Cardiac muscle cell (in vitro differentiated cells and primary cell): ENCODE results near the gene KIAA1191. TPM values are rescaled to one million over a fixed set of nuclear protein-coding genes. Genes with fewer than 3 reads are reported as not detected.
A peak's percentile ranks its signal among the peaks of the same experiment; 100 is the strongest.

Experiments used
- DNase-seq, 2 donors: peaks; one replicate each; pipeline versions ENCODE4 v3.0.0 to v3.0.0-alpha.2; 2010 to 2017; ENCODE audit warnings: low read depth in 1 of 2, low spot score in 1 of 2
- H3K27ac ChIP-seq: fragments of 200-600 bp; sonication (generic); 2 replicates; pipeline ENCODE4 v1.5.1; 2016
- H3K27me3 ChIP-seq: fragments of 200-600 bp; sonication (generic); 2 replicates; pipeline ENCODE4 v1.6.0; 2016; ENCODE audit warnings: control low read depth
- H3K36me3 ChIP-seq: fragments of 200-600 bp; sonication (generic); 2 replicates; pipeline ENCODE4 v1.5.1; 2016; ENCODE audit warnings: control low read depth
- H3K4me1 ChIP-seq: fragments of 200-600 bp; sonication (generic); 2 replicates; pipeline ENCODE4 v1.8.1; 2017; ENCODE audit warnings: low read depth, mild to moderate bottlenecking, mixed run types
- H3K4me3 ChIP-seq: fragments of 200-600 bp; sonication (generic); 2 replicates; pipeline ENCODE4 v1.5.1; 2016; ENCODE audit warnings: mild to moderate bottlenecking
- H3K9me3 ChIP-seq: fragments of 200-600 bp; sonication (generic); 2 replicates; pipeline ENCODE4 v1.5.1; 2017; ENCODE audit warnings: low read depth, mild to moderate bottlenecking, control low read depth
- polyA plus RNA-seq: library from polyadenylated mRNA; unstranded; fragments of >200 nt; fragmentation: Nextera tagmentation; extraction: Ambion mirVana; gene quantifications from 2 replicates; pipeline ENCODE4 v1.2.1, GENCODE V29; 2016
- total RNA-seq: library from RNA; depleted of rRNA; stranded (reverse); fragments of >200 nt; gene quantifications from 2 replicates; pipeline ENCODE4 v1.2.3, GENCODE V29; 2016
- TF ChIP-seq, protein P1 (sequence below): IDR thresholded peaks from 2 replicates; pipeline ENCODE4 v1.5.1; 2012; ENCODE audit warnings: low read depth, mild to moderate bottlenecking, low read length

The KIAA1191 gene
- total and polyA plus RNA-seq, 2 experiments from 2014 or later = 118 to 134 TPM

DNA sequence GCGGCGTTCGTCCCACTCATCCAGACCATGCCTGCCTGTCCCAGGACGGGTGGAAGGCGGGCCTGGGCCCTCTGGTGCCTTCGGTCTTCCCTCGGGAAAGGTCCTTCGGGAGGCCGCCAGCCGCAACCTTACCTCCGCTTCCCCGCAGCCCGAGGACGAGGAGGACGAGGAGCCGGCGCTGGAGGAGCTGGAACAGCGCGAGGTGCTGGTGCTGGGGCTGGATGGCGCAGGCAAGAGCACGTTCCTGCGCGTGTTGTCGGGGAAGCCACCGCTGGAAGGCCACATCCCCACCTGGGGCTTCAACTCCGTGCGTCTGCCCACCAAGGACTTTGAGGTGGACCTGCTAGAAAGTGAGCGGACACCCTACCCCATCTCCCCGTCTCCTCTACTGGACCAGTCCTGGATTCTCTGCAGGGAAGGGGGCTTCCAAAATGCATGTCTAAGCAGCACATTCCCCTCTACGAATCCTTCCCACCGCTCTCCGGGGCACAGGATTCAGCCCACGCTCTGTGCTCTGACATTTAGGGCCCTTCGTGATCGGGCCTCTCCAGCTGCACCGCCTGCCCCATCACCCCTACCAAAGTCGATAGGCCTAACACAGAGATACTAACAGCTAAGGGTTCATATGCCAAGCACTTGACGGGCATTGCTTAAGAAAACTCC, 4.8 kb upstream of the KIAA1191 start:
- Histone ChIP-seq H3K4me3 (peak overlapping the region; percentile 87), H3K27me3 (peaks cover 27% of the 10 kb centered on the region), H3K27ac (no peak overlapping the region), H3K36me3 (peaks cover 10% of the 10 kb centered on the region), H3K9me3 (no peaks in the 10 kb centered on the region), H3K4me1 (no peaks in the 10 kb centered on the region)
- TF ChIP-seq, protein P1, sequence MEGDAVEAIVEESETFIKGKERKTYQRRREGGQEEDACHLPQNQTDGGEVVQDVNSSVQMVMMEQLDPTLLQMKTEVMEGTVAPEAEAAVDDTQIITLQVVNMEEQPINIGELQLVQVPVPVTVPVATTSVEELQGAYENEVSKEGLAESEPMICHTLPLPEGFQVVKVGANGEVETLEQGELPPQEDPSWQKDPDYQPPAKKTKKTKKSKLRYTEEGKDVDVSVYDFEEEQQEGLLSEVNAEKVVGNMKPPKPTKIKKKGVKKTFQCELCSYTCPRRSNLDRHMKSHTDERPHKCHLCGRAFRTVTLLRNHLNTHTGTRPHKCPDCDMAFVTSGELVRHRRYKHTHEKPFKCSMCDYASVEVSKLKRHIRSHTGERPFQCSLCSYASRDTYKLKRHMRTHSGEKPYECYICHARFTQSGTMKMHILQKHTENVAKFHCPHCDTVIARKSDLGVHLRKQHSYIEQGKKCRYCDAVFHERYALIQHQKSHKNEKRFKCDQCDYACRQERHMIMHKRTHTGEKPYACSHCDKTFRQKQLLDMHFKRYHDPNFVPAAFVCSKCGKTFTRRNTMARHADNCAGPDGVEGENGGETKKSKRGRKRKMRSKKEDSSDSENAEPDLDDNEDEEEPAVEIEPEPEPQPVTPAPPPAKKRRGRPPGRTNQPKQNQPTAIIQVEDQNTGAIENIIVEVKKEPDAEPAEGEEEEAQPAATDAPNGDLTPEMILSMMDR = no peak
- no peak for DNase-seq

DNA sequence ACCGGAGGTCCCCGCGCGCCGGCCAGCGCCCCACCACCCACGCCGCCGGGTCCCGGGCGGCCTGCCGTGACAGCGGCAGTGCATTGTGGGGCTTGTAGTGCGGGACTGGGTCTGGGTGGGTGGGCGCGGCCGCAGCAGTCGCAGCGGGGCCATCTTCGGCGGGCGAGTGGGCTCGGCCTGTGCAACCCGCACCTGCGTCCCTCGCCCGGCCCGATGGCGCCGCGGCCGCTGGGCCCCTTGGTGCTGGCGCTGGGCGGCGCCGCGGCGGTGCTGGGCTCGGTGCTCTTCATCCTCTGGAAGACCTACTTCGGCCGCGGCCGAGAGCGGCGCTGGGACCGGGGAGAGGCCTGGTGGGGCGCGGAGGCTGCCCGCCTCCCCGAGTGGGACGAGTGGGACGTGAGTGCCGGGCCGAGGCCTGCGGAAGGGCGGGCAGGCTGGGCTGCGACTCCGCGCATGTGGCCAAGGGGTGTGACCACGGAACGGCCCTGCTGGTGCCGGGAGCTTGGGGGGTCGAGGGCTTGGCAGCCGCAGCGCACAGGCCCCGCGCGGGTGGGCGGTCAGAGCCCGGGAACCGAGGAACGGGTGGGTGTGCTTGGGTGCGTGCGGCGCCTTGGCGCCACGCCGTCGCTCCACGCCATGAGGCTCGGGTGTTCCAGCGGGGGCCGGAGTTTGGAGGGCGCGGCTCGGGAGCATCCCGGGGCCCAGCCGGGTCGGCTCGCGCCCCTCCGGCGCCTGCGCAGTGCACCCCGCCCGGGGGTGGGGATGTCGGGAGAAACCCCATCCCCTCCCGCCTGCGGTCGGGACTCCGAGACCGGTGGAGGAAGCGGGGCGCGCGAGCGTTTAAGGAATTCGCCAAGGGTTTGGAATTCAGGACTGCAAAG, 4.0 kb upstream of the KIAA1191 start, which contains the start of gene ARL10:
Gene ARL10 (plus strand): TSS at position 137 of the 881 bp plus-strand sequence. CDS start 77 bp downstream, at position 214.
- peaks cover 27% of the 10 kb centered on the region for H3K27me3 ChIP-seq
- DNase-seq = peak; percentile 47 to 63
- peaks cover 8% of the 10 kb centered on the region for H3K36me3 ChIP-seq
- peak within 1 kb of the TSS; percentile 87 for H3K4me3 ChIP-seq
- no peak within 1 kb of the TSS for H3K27ac ChIP-seq
- TF ChIP-seq, protein P1 = no peak
- H3K9me3 ChIP-seq = no peaks in the 10 kb centered on the region
- peaks cover 3% of the 10 kb centered on the region for H3K4me1 ChIP-seq

DNA sequence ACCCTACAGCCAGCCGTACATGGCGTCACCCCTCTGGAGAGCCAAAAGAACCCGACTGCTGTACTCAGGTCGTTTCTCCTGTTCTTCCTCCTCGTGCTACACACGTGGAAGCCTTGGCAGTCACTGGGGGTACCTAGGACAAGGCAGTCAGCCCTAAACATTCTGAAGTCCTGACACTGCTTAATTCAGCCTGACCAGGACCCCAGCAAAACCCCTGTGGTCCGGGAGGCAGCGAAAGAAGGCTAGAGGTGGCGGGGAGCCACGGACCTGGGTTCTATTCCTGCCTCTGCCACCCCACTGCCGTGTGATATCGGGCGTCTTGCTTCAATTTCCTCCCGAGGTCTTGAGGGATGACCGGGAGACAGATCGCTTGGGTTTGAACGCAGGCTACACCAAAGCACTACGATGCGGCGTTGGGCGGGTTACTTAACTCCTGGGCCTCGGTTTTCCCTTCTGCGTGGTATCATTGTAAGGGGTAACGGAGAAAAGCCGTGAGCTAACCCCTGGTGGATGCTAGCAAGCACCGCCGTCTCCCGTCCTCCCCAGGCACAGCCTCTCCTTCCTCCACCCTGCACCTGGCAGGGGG, 3.3 kb upstream of the KIAA1191 start:
- no peaks in the 10 kb centered on the region for H3K9me3 ChIP-seq
- peaks cover 27% of the 10 kb centered on the region for H3K27me3 ChIP-seq
- peaks cover 6% of the 10 kb centered on the region for H3K36me3 ChIP-seq
- H3K27ac ChIP-seq = no peak overlapping the region
- no peak for DNase-seq
- TF ChIP-seq, protein P1 = no peak
- peaks cover 3% of the 10 kb centered on the region for H3K4me1 ChIP-seq
- H3K4me3 ChIP-seq = peak overlapping the region; percentile 87

DNA sequence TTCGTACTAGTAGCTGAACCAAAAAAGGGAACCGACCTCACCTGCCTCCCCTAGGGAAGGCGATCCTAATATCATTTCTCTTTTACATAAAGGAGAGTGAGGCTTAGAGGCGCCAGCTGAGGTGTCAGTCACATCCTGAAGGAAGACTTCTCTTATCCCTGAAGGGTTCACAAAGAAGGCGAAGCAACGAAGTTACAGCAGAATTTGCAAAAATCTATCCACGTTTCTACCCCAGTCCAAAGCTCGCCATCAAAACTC, 598 bp upstream of the KIAA1191 start:
- H3K36me3 ChIP-seq = peaks cover 9% of the 10 kb centered on the region
- H3K27ac ChIP-seq = no peak overlapping the region
- TF ChIP-seq, protein P1 = no peak
- no peak for DNase-seq
- H3K4me1 ChIP-seq = peaks cover 3% of the 10 kb centered on the region
- peak overlapping the region; percentile 55 for H3K4me3 ChIP-seq
- no peaks in the 10 kb centered on the region for H3K9me3 ChIP-seq
- peaks cover 27% of the 10 kb centered on the region for H3K27me3 ChIP-seq

DNA sequence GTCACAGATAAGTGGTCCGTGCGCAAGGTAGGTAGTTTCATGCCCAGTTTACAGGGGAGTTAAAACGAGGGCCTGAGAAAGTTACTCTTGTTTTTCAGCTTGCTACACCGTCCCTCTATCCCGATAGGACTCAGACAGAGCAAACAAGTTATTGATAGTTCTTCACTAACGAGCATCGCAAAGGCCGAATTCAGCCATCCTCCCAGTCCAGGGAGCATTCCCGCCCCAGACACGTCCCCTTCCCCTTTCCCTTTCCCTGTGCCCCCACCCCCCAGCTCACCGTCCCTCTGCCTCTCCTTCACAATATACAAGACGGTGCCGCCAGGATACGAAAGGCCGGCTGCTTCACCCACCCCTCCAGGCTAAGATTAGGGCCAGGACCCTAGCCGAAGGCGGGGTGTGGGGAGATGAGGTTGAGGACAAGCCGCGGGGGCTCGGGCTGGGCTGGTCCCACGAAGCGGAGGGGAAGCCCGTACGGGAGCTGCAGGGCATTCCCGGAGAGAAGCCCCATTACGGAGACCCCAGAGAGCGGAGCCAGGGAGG, 599 bp downstream of the KIAA1191 start:
- TF ChIP-seq, protein P1 = no peak
- Histone ChIP-seq H3K4me1 (peaks cover 3% of the 10 kb centered on the region), H3K27ac (peak overlapping the region; percentile 40), H3K4me3 (peak overlapping the region; percentile 55), H3K36me3 (peaks cover 12% of the 10 kb centered on the region), H3K9me3 (no peaks in the 10 kb centered on the region), H3K27me3 (peaks cover 27% of the 10 kb centered on the region)
- DNase-seq = peak in 1 of 2 donors; percentile 14
